Mucosa of stomach (tissue), 1 donor: Measurements from ENCODE around the gene ACTA1.
"Not testable (repeated sequence)": the region's sequence is repeated elsewhere in the genome, so short reads cannot be mapped to it uniquely, and the experiment has no call there.

Experiments
- H3K27me3 ChIP-seq: one replicate; pipeline ENCODE4 v1.7.0; 2013; ENCODE audit warnings: mild to moderate bottlenecking, low read length; ENCODE audit not compliant: control insufficient read depth, insufficient read depth
- H3K36me3 ChIP-seq: one replicate; pipeline ENCODE4 v1.7.0; 2013; ENCODE audit warnings: low read length; ENCODE audit not compliant: control insufficient read depth, insufficient read depth
- H3K4me1 ChIP-seq: one replicate; pipeline ENCODE4 v1.7.0; 2013; ENCODE audit warnings: mild to moderate bottlenecking, low read length; ENCODE audit not compliant: control insufficient read depth, insufficient read depth
- H3K4me3 ChIP-seq: one replicate; pipeline ENCODE4 v1.7.0; 2013; ENCODE audit warnings: low read length
- H3K9ac ChIP-seq: one replicate; pipeline ENCODE4 v1.7.0; 2013; ENCODE audit warnings: mild to moderate bottlenecking, low read length, moderate library complexity
- H3K9me3 ChIP-seq: one replicate; pipeline ENCODE4 v1.7.0; 2013; ENCODE audit warnings: mild to moderate bottlenecking, low read length, moderate library complexity; ENCODE audit not compliant: control insufficient read depth
- donor health status: Pancreatic carcinoma.

ACTA1 gene

DNA sequence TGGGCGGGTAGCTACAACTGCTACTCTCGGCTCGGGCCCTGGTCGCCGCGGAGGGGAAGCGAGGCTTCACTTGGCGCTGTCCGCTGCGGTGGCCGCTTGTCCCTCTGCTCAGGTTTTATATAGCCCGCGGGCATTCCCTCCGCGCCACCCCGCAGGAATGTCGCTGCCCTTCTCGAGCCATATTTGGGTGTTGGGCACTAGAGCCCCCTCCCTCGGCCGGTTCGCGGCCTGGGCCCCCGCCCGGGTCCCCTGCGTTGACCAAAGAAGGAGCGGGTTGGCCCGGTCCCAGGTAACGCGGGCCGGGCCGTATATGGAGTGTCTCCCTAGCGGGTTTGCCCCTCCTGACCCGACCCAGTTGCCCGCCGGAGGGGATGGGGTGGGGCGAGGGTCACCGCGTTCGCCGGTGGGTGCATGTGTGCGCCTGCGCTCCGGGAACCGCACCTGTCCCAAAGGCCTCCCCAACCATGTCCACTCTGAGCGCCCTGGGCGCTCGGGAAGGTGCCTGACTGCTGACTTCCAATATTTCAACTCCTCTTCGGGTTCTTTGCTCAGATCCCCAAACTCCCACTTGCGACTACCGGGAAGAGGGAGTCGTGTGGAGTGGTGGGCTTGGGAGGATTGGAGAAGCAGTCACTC lies at the start of gene ACTA1:
ACTA1 (minus strand) TSS at position 90 of the 636 bp plus-strand sequence. CDS start 979 bp downstream, outside the sequence.
- H3K4me1 ChIP-seq, result peaks cover 6% of the 10 kb centered on the region
- H3K9me3 ChIP-seq, result no peaks in the 10 kb centered on the region
- H3K36me3 ChIP-seq, result no peaks in the 10 kb centered on the region
- H3K9ac ChIP-seq, result no peak within 1 kb of the TSS
- H3K27me3 ChIP-seq, result peaks cover 60% of the 10 kb centered on the region
- H3K4me3 ChIP-seq, result no peak within 1 kb of the TSS

GRCh38 chr1:229482511-229482910 lies 48.6 kb upstream of the ACTA1 start:
- no peaks in the 10 kb centered on the region for H3K9me3 ChIP-seq
- no peak overlapping the region for H3K4me3 ChIP-seq
- no peaks in the 10 kb centered on the region for H3K27me3 ChIP-seq
- H3K9ac ChIP-seq, result no peak overlapping the region
- H3K4me1 ChIP-seq, result no peaks in the 10 kb centered on the region
- H3K36me3 ChIP-seq, result peaks cover 6% of the 10 kb centered on the region

- H3K9ac ChIP-seq, result no peak overlapping the region
- H3K4me3 ChIP-seq, result no peak overlapping the region
- peaks cover 6% of the 10 kb centered on the region for H3K36me3 ChIP-seq
- no peaks in the 10 kb centered on the region for H3K4me1 ChIP-seq
- H3K9me3 ChIP-seq, result no peaks in the 10 kb centered on the region
- no peaks in the 10 kb centered on the region for H3K27me3 ChIP-seq
Observed at GRCh38 chr1:229480495-229480894, 46.6 kb upstream of the ACTA1 start.

DNA sequence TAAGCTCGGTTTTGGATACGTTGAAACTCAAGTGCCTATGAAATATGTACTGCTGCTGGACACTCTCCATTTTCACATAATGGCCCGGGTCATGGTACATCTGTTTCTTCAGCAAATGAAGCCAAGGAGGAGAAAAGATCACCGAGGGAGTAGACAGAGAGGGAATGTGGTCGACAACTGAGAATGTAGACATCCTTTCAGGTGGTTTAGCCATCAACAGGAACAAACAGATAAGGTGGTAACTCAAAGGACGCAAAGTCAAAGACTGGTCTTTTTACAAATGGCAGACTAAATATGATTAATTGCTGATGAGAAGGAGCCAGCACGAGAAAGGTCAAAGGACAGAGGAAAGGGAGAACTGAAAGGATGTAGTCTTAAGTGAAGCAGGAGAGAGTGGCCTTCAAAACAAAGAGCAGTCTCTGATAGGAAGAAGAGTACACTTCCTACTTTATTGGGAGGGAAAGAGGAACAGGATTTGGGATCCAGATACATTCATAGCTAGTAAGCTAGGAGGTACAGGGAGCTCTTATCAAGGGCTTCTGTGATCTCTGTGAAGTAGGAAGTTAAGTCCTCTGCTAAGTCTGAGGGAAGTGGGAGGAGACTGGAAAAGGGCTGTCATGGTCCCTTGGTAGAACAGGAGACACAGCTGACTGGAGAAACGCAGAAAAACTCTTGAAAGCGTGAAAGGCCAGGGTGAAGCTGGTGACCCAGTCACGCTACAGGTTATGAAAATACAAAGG lies 45.9 kb upstream of the ACTA1 start:
- H3K27me3 ChIP-seq, result no peaks in the 10 kb centered on the region
- no peak overlapping the region for H3K4me3 ChIP-seq
- H3K9me3 ChIP-seq, result no peaks in the 10 kb centered on the region
- no peak overlapping the region for H3K9ac ChIP-seq
- no peaks in the 10 kb centered on the region for H3K4me1 ChIP-seq
- peaks cover 6% of the 10 kb centered on the region for H3K36me3 ChIP-seq

DNA sequence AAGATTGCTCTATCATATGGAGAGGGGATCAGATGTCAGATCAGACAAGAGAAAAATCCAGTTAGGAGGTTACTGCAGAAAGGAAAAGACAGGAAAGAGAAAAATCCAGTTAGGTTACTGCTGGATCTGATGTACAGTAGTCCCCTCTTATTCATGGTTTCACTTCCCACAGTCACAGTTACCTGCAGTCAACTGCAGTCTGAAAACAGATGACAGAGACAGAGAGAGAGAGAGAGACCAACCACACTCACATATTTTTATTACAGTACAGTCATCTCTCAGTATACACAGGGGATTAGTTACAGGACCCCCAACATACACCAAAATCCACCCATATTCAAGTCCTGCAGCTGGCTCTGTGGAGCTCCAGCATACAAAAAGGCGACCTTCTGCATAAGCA lies 45.0 kb upstream of the ACTA1 start:
- H3K9ac ChIP-seq, result no peak overlapping the region
- peaks cover 6% of the 10 kb centered on the region for H3K36me3 ChIP-seq
- no peaks in the 10 kb centered on the region for H3K27me3 ChIP-seq
- H3K9me3 ChIP-seq, result no peaks in the 10 kb centered on the region
- H3K4me1 ChIP-seq, result no peaks in the 10 kb centered on the region
- H3K4me3 ChIP-seq, result no peak overlapping the region

GRCh38 chr1:229475859-229476258 lies 42.0 kb upstream of the ACTA1 start:
- H3K9ac ChIP-seq, H3K36me3 ChIP-seq, H3K4me1 ChIP-seq, H3K27me3 ChIP-seq, H3K4me3 ChIP-seq, H3K9me3 ChIP-seq: not testable (repeated sequence)

GRCh38 chr1:229474509-229474908 lies 40.6 kb upstream of the ACTA1 start:
- H3K4me1 ChIP-seq, result no peaks in the 10 kb centered on the region
- no peaks in the 10 kb centered on the region for H3K9me3 ChIP-seq
- no peaks in the 10 kb centered on the region for H3K27me3 ChIP-seq
- peaks cover 6% of the 10 kb centered on the region for H3K36me3 ChIP-seq
- no peak overlapping the region for H3K9ac ChIP-seq
- H3K4me3 ChIP-seq, result no peak overlapping the region

DNA sequence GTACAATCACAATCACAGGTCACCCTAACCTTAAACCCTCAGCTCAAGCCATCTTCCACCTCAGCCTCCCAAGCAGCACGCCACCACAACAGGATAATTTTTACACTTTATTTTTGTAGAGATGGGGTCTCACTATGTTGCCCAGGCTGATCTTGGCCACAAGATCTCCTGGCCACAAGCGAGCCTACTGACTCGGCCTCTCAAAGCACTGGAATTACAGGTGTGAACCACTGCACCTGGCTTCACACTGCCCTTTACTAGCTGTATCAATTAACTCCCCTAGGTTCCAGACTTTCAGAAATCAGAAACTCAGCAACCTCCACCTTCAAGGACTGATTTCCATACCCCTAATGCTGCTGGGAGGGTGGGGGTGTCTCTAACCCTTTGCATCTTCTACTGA lies 37.3 kb upstream of the ACTA1 start:
- Histone ChIP-seq H3K4me1 (no peaks in the 10 kb centered on the region), H3K4me3 (no peak overlapping the region), H3K9ac (no peak overlapping the region), H3K9me3 (no peaks in the 10 kb centered on the region), H3K36me3 (peaks cover 3% of the 10 kb centered on the region), H3K27me3 (no peaks in the 10 kb centered on the region)

DNA sequence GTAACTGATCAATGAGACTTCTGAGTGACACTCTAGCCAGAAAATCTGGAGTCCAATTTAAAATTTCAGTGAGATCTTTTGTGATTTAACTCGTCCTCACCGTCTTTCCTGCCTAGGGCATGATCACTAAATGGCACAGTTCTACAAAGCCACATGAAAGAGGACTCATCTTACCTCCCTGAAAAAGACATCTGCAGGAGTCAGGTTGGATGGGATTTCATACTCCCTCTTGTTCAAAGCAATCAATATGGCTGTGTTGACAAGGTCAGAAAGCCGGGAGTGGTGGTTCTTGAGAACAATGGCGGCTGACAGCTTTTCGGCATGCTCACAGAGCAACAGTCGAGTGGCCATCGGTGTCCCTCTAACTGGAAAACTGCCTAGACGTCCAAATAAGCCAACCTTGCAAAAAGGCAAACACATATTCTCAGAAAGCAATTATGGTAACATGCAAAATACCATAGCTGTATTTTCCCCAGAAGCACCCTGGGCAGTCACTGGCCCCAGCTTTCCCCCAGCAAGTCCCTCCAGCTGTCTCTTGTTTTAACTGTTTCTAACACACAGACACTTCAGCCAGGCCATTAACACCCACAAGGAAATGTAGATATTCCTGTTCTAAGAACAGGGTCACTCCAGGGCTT lies 36.6 kb upstream of the ACTA1 start:
- no peaks in the 10 kb centered on the region for H3K4me1 ChIP-seq
- H3K9ac ChIP-seq, result no peak overlapping the region
- H3K4me3 ChIP-seq, result no peak overlapping the region
- H3K27me3 ChIP-seq, result no peaks in the 10 kb centered on the region
- H3K36me3 ChIP-seq, result peaks cover 5% of the 10 kb centered on the region
- H3K9me3 ChIP-seq, result no peaks in the 10 kb centered on the region

DNA sequence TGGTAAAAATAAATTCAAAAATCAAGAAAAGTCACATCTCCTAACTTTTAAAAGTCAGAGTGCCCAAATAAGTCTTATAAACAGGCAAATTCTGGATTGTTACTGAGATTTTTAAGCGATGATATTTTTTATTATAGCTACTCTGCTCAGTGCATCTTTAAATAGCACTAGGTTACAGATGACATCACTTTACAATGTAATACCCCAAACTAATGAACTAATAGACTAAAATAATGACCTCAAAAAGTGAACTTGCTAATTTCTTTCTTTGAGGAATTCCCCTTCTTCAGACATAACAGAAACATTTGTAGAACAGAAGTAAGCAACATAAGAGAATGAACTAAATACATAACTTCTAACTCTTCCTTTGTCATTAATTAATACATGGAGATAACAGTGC lies 33.0 kb upstream of the ACTA1 start:
- no peaks in the 10 kb centered on the region for H3K27me3 ChIP-seq
- no peaks in the 10 kb centered on the region for H3K9me3 ChIP-seq
- no peak overlapping the region for H3K9ac ChIP-seq
- H3K4me1 ChIP-seq, result no peaks in the 10 kb centered on the region
- no peak overlapping the region for H3K4me3 ChIP-seq
- peaks cover 5% of the 10 kb centered on the region for H3K36me3 ChIP-seq

GRCh38 chr1:229464672-229465071 lies 30.8 kb upstream of the ACTA1 start:
- Histone ChIP-seq H3K4me3 (no peak overlapping the region), H3K36me3 (peaks cover 5% of the 10 kb centered on the region), H3K4me1 (no peaks in the 10 kb centered on the region), H3K27me3 (no peaks in the 10 kb centered on the region), H3K9me3 (no peaks in the 10 kb centered on the region), H3K9ac (no peak overlapping the region)

- H3K9me3 ChIP-seq, result no peaks in the 10 kb centered on the region
- H3K9ac ChIP-seq, result no peak overlapping the region
- peaks cover 2% of the 10 kb centered on the region for H3K36me3 ChIP-seq
- no peaks in the 10 kb centered on the region for H3K4me1 ChIP-seq
- H3K4me3 ChIP-seq, result no peak overlapping the region
- H3K27me3 ChIP-seq, result no peaks in the 10 kb centered on the region
Observed at GRCh38 chr1:229461032-229461668, 27.3 kb upstream of the ACTA1 start.
